ENCODE measurements around the gene C1orf141.

GRCh38 chr1:67169496-67169895, 34.7 kb upstream of the C1orf141 start:
- TF ChIP-seq EZH2 (IDR thresholded peaks at IDR 0.05; ENCODE audit: insufficient read depth, poor library complexity, severe bottlenecking) (no peak), EZH2phosphoT487 (IDR thresholded peaks at IDR 0.05; ENCODE audit: insufficient read depth, low read depth) (no peak)
